Lower lobe of right lung (tissue), 2 donors: ENCODE data around the gene DBR1. TPM values are rescaled to one million over a fixed set of nuclear protein-coding genes. Genes with fewer than 3 reads are reported as not detected.

Experiments used
- ATAC-seq, 2 donors: fragments of 200-7000 bp; cut with Tn5 transposase; one replicate each; pipeline ENCODE4 v1.9.1; 2020 to 2022; ENCODE audit warnings: mild to moderate bottlenecking in 2 of 2, moderate library complexity in 2 of 2
- DNase-seq: peaks from one replicate; pipeline ENCODE4 v3.0.0-alpha.2; 2020
- H3K27ac ChIP-seq: fragments of 200-600 bp; one replicate; pipeline ENCODE4 v1.8.0; 2022
- H3K27me3 ChIP-seq: fragments of 200-600 bp; one replicate; pipeline ENCODE4 v1.8.0; 2022; ENCODE audit warnings: low read depth
- H3K36me3 ChIP-seq: fragments of 200-600 bp; one replicate; pipeline ENCODE4 v1.8.0; 2022; ENCODE audit warnings: mild to moderate bottlenecking
- H3K4me1 ChIP-seq: fragments of 200-600 bp; one replicate; pipeline ENCODE4 v1.8.0; 2022
- H3K4me3 ChIP-seq: fragments of 200-600 bp; one replicate; pipeline ENCODE4 v1.8.0; 2022; ENCODE audit warnings: mild to moderate bottlenecking
- H3K9me3 ChIP-seq: fragments of 200-600 bp; one replicate; pipeline ENCODE4 v1.8.0; 2022
- CTCF ChIP-seq: fragments of 200-600 bp; IDR thresholded peaks from one replicate; pipeline ENCODE4 v1.8.0; 2022; ENCODE audit warnings: antibody characterized with exemption, mild to moderate bottlenecking
- intact Hi-C: fragments of 100-400 bp; cut with DNase I; formaldehyde crosslinking; loops from one replicate; pipeline ENCODE4 v1.11.0; 2022
- total RNA-seq: library from RNA; stranded (reverse); fragmentation: NEBNext Ultra II Directional; extraction: Animal tissue kit (Norgen Biotek cat#: 25700); gene quantifications from one replicate; pipeline ENCODE4 v1.2.1, GENCODE V29; 2021
- donor health status: DM: no; HTN: yes; CAD: no; lungs with severe emphysema.

DBR1 gene
- total RNA-seq, 1 donor from 2014 or later, result 17.5 TPM

GRCh38 chr3:138135146-138135832, 39.4 kb downstream of the DBR1 start:
- no peaks in the 10 kb centered on the region for H3K9me3 ChIP-seq
- intact Hi-C loops, result no loop called here
- H3K27ac ChIP-seq, result peak overlapping the region; percentile 27
- DNase-seq (no peak), ATAC-seq (peak; percentile 56 to 64)
- no peaks in the 10 kb centered on the region for H3K27me3 ChIP-seq
- H3K4me1 ChIP-seq, result peaks cover 9% of the 10 kb centered on the region
- TF ChIP-seq CTCF, result no peak
- no peak overlapping the region for H3K4me3 ChIP-seq
- no peaks in the 10 kb centered on the region for H3K36me3 ChIP-seq

DNA sequence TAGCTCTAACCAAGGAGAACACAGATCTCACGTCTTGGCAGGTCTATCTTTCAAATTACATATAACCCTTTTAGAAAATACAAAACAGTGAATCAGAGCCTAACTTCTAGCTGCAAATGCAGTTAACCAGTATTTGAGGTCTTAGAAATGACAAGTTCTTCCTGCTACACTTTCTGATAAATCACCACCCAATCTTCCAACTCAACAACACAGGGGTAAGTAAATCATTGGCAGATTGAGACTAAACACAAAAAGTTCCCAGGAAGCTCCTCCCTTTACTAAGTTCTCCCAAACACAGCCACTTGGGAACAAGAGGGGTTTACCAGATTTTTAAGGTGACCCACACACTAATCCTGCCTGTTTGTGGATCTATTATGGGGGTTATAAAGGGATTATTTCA, 42.5 kb downstream of the DBR1 start, which contains the start of gene A4GNT:
TSS of gene A4GNT (minus strand) at position 152 of the 400 bp plus-strand sequence. CDS start 1,134 bp downstream, outside the sequence.
- H3K27ac ChIP-seq, result no peak within 1 kb of the TSS
- no peak for ATAC-seq
- no peaks in the 10 kb centered on the region for H3K36me3 ChIP-seq
- no peaks in the 10 kb centered on the region for H3K27me3 ChIP-seq
- no peak for DNase-seq
- no peak for TF ChIP-seq CTCF
- H3K4me3 ChIP-seq, result no peak within 1 kb of the TSS
- no peaks in the 10 kb centered on the region for H3K4me1 ChIP-seq
- no peaks in the 10 kb centered on the region for H3K9me3 ChIP-seq
- intact Hi-C loops, result no loop called here

GRCh38 chr3:138127636-138128365, 46.9 kb downstream of the DBR1 start:
- H3K27ac ChIP-seq, result no peak overlapping the region
- ATAC-seq (no peak), DNase-seq (no peak)
- no peaks in the 10 kb centered on the region for H3K27me3 ChIP-seq
- no peak overlapping the region for H3K4me3 ChIP-seq
- H3K9me3 ChIP-seq, result no peaks in the 10 kb centered on the region
- intact Hi-C loops, result no loop called here
- no peaks in the 10 kb centered on the region for H3K36me3 ChIP-seq
- H3K4me1 ChIP-seq, result no peaks in the 10 kb centered on the region
- TF ChIP-seq CTCF, result no peak

- H3K9me3 ChIP-seq, result no peaks in the 10 kb centered on the region
- no peak overlapping the region for H3K4me3 ChIP-seq
- intact Hi-C loops, result no loop called here
- no peaks in the 10 kb centered on the region for H3K27me3 ChIP-seq
- DNase-seq, result no peak
- peak overlapping the region; percentile 60 for H3K27ac ChIP-seq
- H3K4me1 ChIP-seq, result no peaks in the 10 kb centered on the region
- no peaks in the 10 kb centered on the region for H3K36me3 ChIP-seq
- ATAC-seq, result peak; percentile 86 to 90
- TF ChIP-seq CTCF, result no peak
Observed at GRCh38 chr3:138125548-138126221, 49.0 kb downstream of the DBR1 start.

GRCh38 chr3:138124706-138125355, 49.9 kb downstream of the DBR1 start:
- DNase-seq, result peak; percentile 64
- intact Hi-C loops, result no loop called here
- H3K27ac ChIP-seq, result peak overlapping the region; percentile 60
- no peaks in the 10 kb centered on the region for H3K4me1 ChIP-seq
- no peaks in the 10 kb centered on the region for H3K36me3 ChIP-seq
- no peak for TF ChIP-seq CTCF
- no peaks in the 10 kb centered on the region for H3K27me3 ChIP-seq
- H3K9me3 ChIP-seq, result no peaks in the 10 kb centered on the region
- peak overlapping the region; percentile 23 for H3K4me3 ChIP-seq
- peak; percentile 62 to 77 for ATAC-seq
